ENCODE results near the gene LILRB1. TPM values are rescaled to one million over a fixed set of nuclear protein-coding genes. Genes with fewer than 3 reads are reported as not detected.
"Not testable (repeated sequence)": the region's sequence is repeated elsewhere in the genome, so short reads cannot be mapped to it uniquely, and the experiment has no call there.

Gene LILRB1
- total and polyA plus RNA-seq, 7 experiments from 2014 or later = 0.09 to 56.5 (median 2.2) TPM; not detected in 2

GRCh38 chr19:54667217-54667616, 36.9 kb downstream of the LILRB1 start:
- H3K4me1 Mint-ChIP-seq = peaks cover 0 to 3% (median 0%) of the 10 kb centered on the region in 7 donors
- H3K27me3 ChIP-seq (ENCODE audit: control insufficient read depth in 2 of 2, insufficient read depth in 2 of 2, low read length in 2 of 2) = no peaks in the 10 kb centered on the region
- H3K27ac Mint-ChIP-seq = no peak overlapping the region
- CTCF ChIA-PET = interaction anchor here (0.7 kb wide), 1 partner anchor 492 kb away, joined by 3 read pairs; no protein-coding TSS in a partner anchor
- H3K36me3 Mint-ChIP-seq = peaks cover 0 to 9% (median 0%) of the 10 kb centered on the region in 5 donors
- H3K36me3 ChIP-seq (ENCODE audit: control insufficient read depth in 2 of 3, insufficient read depth in 3 of 3, low read length in 3 of 3) = no peaks in the 10 kb centered on the region
- POLR2A ChIA-PET = no interaction called here
- peaks cover 6 to 27% (median 22%) of the 10 kb centered on the region in 5 donors for H3K27me3 Mint-ChIP-seq
- no peak overlapping the region for H3K4me3 ChIP-seq (ENCODE audit: low read length)
- H3K27ac ChIP-seq (ENCODE audit: low read depth, low read length) = no peak overlapping the region
- H3K4me1 ChIP-seq (ENCODE audit: control insufficient read depth in 2 of 2, insufficient read depth in 2 of 2, low read length in 2 of 2) = no peaks in the 10 kb centered on the region
- ATAC-seq (no peak), DNase-seq (no peak)
- H3K9me3 Mint-ChIP-seq = peaks cover 2 to 26% (median 12%) of the 10 kb centered on the region in 11 donors
- intact Hi-C loops (cut with micrococcal nuclease) = no loop called here
- H3K9me3 ChIP-seq (ENCODE audit: control insufficient read depth in 2 of 3, low read length in 3 of 3) = peaks cover 0 to 9% (median 0%) of the 10 kb centered on the region in 3 experiments
- no peak overlapping the region for H3K4me3 Mint-ChIP-seq

GRCh38 chr19:54668353-54668752, 38.1 kb downstream of the LILRB1 start:
- Mint-ChIP-seq H3K9me3 (peaks cover 2 to 26% (median 12%) of the 10 kb centered on the region in 11 donors), H3K36me3 (peaks cover 0 to 9% (median 0%) of the 10 kb centered on the region in 5 donors), H3K27me3 (peaks cover 6 to 24% (median 23%) of the 10 kb centered on the region in 5 donors), H3K27ac (no peak overlapping the region), H3K4me1 (peaks cover 0 to 3% (median 0%) of the 10 kb centered on the region in 7 donors), H3K4me3 (no peak overlapping the region)
- peaks cover 0 to 9% (median 0%) of the 10 kb centered on the region in 3 experiments for H3K9me3 ChIP-seq (ENCODE audit: control insufficient read depth in 2 of 3, low read length in 3 of 3)
- ChIA-PET POLR2A (no interaction called here), CTCF (no interaction called here)
- H3K4me3 ChIP-seq (ENCODE audit: low read length) = no peak overlapping the region
- H3K36me3 ChIP-seq (ENCODE audit: control insufficient read depth in 2 of 3, insufficient read depth in 3 of 3, low read length in 3 of 3) = no peaks in the 10 kb centered on the region
- DNase-seq (no peak), ATAC-seq (no peak)
- intact Hi-C loops (cut with micrococcal nuclease) = no loop called here
- H3K27me3 ChIP-seq (ENCODE audit: control insufficient read depth in 2 of 2, insufficient read depth in 2 of 2, low read length in 2 of 2) = no peaks in the 10 kb centered on the region
- no peaks in the 10 kb centered on the region for H3K4me1 ChIP-seq (ENCODE audit: control insufficient read depth in 2 of 2, insufficient read depth in 2 of 2, low read length in 2 of 2)
- no peak overlapping the region for H3K27ac ChIP-seq (ENCODE audit: low read depth, low read length)

GRCh38 chr19:54670576-54671357, 40.5 kb downstream of the LILRB1 start:
- Mint-ChIP-seq H3K27ac (no peak overlapping the region), H3K4me1 (peaks cover 0 to 3% (median 0%) of the 10 kb centered on the region in 7 donors), H3K9me3 (peaks cover 2 to 25% (median 12%) of the 10 kb centered on the region in 11 donors), H3K36me3 (peaks cover 0 to 9% (median 0%) of the 10 kb centered on the region in 5 donors), H3K4me3 (no peak overlapping the region), H3K27me3 (peaks cover 6 to 27% (median 19%) of the 10 kb centered on the region in 5 donors)
- no peaks in the 10 kb centered on the region for H3K27me3 ChIP-seq (ENCODE audit: control insufficient read depth in 2 of 2, insufficient read depth in 2 of 2, low read length in 2 of 2)
- no peak for DNase-seq
- no peaks in the 10 kb centered on the region for H3K4me1 ChIP-seq (ENCODE audit: control insufficient read depth in 2 of 2, insufficient read depth in 2 of 2, low read length in 2 of 2)
- ChIA-PET CTCF (interaction anchor here (0.6 kb wide), 2 partner anchors 16 to 190 kb away, joined by 3 read pairs; no protein-coding TSS in a partner anchor), POLR2A (no interaction called here)
- intact Hi-C loops (cut with micrococcal nuclease) = no loop called here
- no peak for ATAC-seq
- no peak overlapping the region for H3K4me3 ChIP-seq (ENCODE audit: low read length)
- H3K36me3 ChIP-seq (ENCODE audit: control insufficient read depth in 2 of 3, insufficient read depth in 3 of 3, low read length in 3 of 3) = no peaks in the 10 kb centered on the region
- H3K27ac ChIP-seq (ENCODE audit: low read depth, low read length) = no peak overlapping the region
- H3K9me3 ChIP-seq (ENCODE audit: control insufficient read depth in 2 of 3, low read length in 3 of 3) = peaks cover 0 to 9% (median 0%) of the 10 kb centered on the region in 3 experiments

GRCh38 chr19:54673222-54673621, 42.9 kb downstream of the LILRB1 start:
- Mint-ChIP-seq H3K27ac (no peak overlapping the region), H3K36me3 (peaks cover 0 to 3% (median 0%) of the 10 kb centered on the region in 5 donors), H3K27me3 (peaks cover 6 to 34% (median 29%) of the 10 kb centered on the region in 5 donors), H3K4me1 (peaks cover 0 to 3% (median 0%) of the 10 kb centered on the region in 7 donors), H3K9me3 (peaks cover 2 to 18% (median 8%) of the 10 kb centered on the region in 11 donors), H3K4me3 (no peak overlapping the region)
- intact Hi-C loops (cut with micrococcal nuclease) = no loop called here
- ChIA-PET POLR2A (no interaction called here), CTCF (interaction anchor here (0.6 to 1.0 kb wide), 4 partner anchors 21 to 191 kb away, joined by 3 read pairs; no protein-coding TSS in a partner anchor)
- no peaks in the 10 kb centered on the region for H3K9me3 ChIP-seq (ENCODE audit: control insufficient read depth in 2 of 3, low read length in 3 of 3)
- H3K27ac ChIP-seq (ENCODE audit: low read depth, low read length) = no peak overlapping the region
- no peak overlapping the region for H3K4me3 ChIP-seq (ENCODE audit: low read length)
- no peaks in the 10 kb centered on the region for H3K4me1 ChIP-seq (ENCODE audit: control insufficient read depth in 2 of 2, insufficient read depth in 2 of 2, low read length in 2 of 2)
- ATAC-seq = no peak
- no peaks in the 10 kb centered on the region for H3K27me3 ChIP-seq (ENCODE audit: control insufficient read depth in 2 of 2, insufficient read depth in 2 of 2, low read length in 2 of 2)
- no peak for DNase-seq
- no peaks in the 10 kb centered on the region for H3K36me3 ChIP-seq (ENCODE audit: control insufficient read depth in 2 of 3, insufficient read depth in 3 of 3, low read length in 3 of 3)

- Mint-ChIP-seq H3K27me3 (peaks cover 8 to 41% (median 28%) of the 10 kb centered on the region in 5 donors), H3K36me3 (no peaks in the 10 kb centered on the region), H3K27ac (no peak overlapping the region), H3K4me1 (peaks cover 0 to 3% (median 0%) of the 10 kb centered on the region in 7 donors), H3K4me3 (no peak overlapping the region), H3K9me3 (peaks cover 0 to 9% (median 5%) of the 10 kb centered on the region in 11 donors)
- Histone ChIP-seq H3K27ac (ENCODE audit: low read depth, low read length) (no peak overlapping the region), H3K27me3 (ENCODE audit: control insufficient read depth in 2 of 2, insufficient read depth in 2 of 2, low read length in 2 of 2) (no peaks in the 10 kb centered on the region), H3K9me3 (ENCODE audit: control insufficient read depth in 2 of 3, low read length in 3 of 3) (no peaks in the 10 kb centered on the region), H3K4me1 (ENCODE audit: control insufficient read depth in 2 of 2, insufficient read depth in 2 of 2, low read length in 2 of 2) (no peaks in the 10 kb centered on the region), H3K4me3 (ENCODE audit: low read length) (no peak overlapping the region), H3K36me3 (ENCODE audit: control insufficient read depth in 2 of 3, insufficient read depth in 3 of 3, low read length in 3 of 3) (no peaks in the 10 kb centered on the region)
- CTCF ChIA-PET = interaction anchor here (0.6 to 1.5 kb wide), 4 partner anchors 18 to 193 kb away, joined by 3 to 6 read pairs (median 4); no protein-coding TSS in a partner anchor
- intact Hi-C loops (cut with micrococcal nuclease) = no loop called here
- POLR2A ChIA-PET = interaction anchor here (0.5 kb wide), 1 partner anchor 193 kb away, joined by 3 read pairs; no protein-coding TSS in a partner anchor
- DNase-seq = no peak
- no peak for ATAC-seq
Observed at GRCh38 chr19:54674021-54674617, 43.8 kb downstream of the LILRB1 start.

GRCh38 chr19:54676210-54676834, 46.0 kb downstream of the LILRB1 start:
- ATAC-seq (peak; percentile 64), DNase-seq (peak in 4 of 9 donors; percentile 8 to 20 (median 19))
- H3K4me3 Mint-ChIP-seq; H3K4me3 ChIP-seq (ENCODE audit: low read length); H3K4me1 ChIP-seq (ENCODE audit: control insufficient read depth in 2 of 2, insufficient read depth in 2 of 2, low read length in 2 of 2); POLR2A ChIA-PET; H3K9me3 ChIP-seq (ENCODE audit: control insufficient read depth in 2 of 3, low read length in 3 of 3); H3K36me3 Mint-ChIP-seq; H3K36me3 ChIP-seq (ENCODE audit: control insufficient read depth in 2 of 3, insufficient read depth in 3 of 3, low read length in 3 of 3); H3K9me3 Mint-ChIP-seq; H3K27ac ChIP-seq (ENCODE audit: low read depth, low read length); H3K27ac Mint-ChIP-seq; H3K4me1 Mint-ChIP-seq; H3K27me3 ChIP-seq (ENCODE audit: control insufficient read depth in 2 of 2, insufficient read depth in 2 of 2, low read length in 2 of 2): not testable (repeated sequence)
- CTCF ChIA-PET = interaction anchor here (0.6 to 0.8 kb wide), 4 partner anchors 199 to 1312 kb away, joined by 3 to 4 read pairs (median 3); no protein-coding TSS in a partner anchor
- intact Hi-C loops (cut with micrococcal nuclease) = loop anchor here (1.0 kb wide), 2 partner anchors 23 to 195 kb away; no protein-coding TSS in a partner anchor
- peaks cover 2 to 34% (median 20%) of the 10 kb centered on the region in 5 donors for H3K27me3 Mint-ChIP-seq
